H1 (cell line): ENCODE measurements around the gene ANKRD9. TPM values are rescaled to one million over a fixed set of nuclear protein-coding genes. Genes with fewer than 3 reads are reported as not detected.

ENCODE experiments used
- CREB1 ChIP-seq: IDR thresholded peaks from 2 replicates; pipeline ENCODE4 v1.6.1; 2012; ENCODE audit warnings: inconsistent platforms
- CTBP2 ChIP-seq: IDR thresholded peaks from 2 replicates; pipeline ENCODE4 v1.7.0; 2011; ENCODE audit warnings: borderline replicate concordance, mild to moderate bottlenecking, moderate library complexity, mixed read lengths, low read length; ENCODE audit not compliant: insufficient read depth, insufficient read length
- KDM4A ChIP-seq: IDR thresholded peaks from one replicate; pipeline ENCODE4 v1.7.1; 2012; ENCODE audit warnings: low read depth, mild to moderate bottlenecking, moderate library complexity, low read length, inconsistent platforms; ENCODE audit not compliant: severe bottlenecking
- RBBP5 ChIP-seq: IDR thresholded peaks from 2 replicates; pipeline ENCODE4 v1.7.1; 2012; ENCODE audit warnings: low read depth, mild to moderate bottlenecking, inconsistent platforms, low read length, moderate library complexity, borderline replicate concordance
- polyA plus RNA-seq, 7 experiments: library from polyadenylated mRNA; depleted of rRNA in 3 of 7; stranded (reverse) in 5 of 7; unstranded in 2 of 7; fragments of >200 nt in 5 of 7; fragments of 200-250 nt in 2 of 7; gene quantifications; 1 replicate in 5 of 7; 2 replicates in 1 of 7; 4 replicates in 1 of 7; pipeline versions ENCODE4 v1.2.1 to v1.2.3, GENCODE V29; 2011 to 2013; ENCODE audit warnings: missing spikeins in 2 of 7, mixed read lengths in 2 of 7
- total RNA-seq: library from RNA; stranded (reverse); fragmentation: NEBNext Ultra II Directional; extraction: Animal tissue kit (Norgen Biotek cat#: 25700); gene quantifications from 2 replicates; pipeline ENCODE4 v1.2.1, GENCODE V29; 2021

The ANKRD9 gene
- total and polyA plus RNA-seq, 2 of the 8 experiments (the other 6 are each of a cell fraction or from before 2014, with no cell fraction given): 37.0 to 41.8 TPM

DNA sequence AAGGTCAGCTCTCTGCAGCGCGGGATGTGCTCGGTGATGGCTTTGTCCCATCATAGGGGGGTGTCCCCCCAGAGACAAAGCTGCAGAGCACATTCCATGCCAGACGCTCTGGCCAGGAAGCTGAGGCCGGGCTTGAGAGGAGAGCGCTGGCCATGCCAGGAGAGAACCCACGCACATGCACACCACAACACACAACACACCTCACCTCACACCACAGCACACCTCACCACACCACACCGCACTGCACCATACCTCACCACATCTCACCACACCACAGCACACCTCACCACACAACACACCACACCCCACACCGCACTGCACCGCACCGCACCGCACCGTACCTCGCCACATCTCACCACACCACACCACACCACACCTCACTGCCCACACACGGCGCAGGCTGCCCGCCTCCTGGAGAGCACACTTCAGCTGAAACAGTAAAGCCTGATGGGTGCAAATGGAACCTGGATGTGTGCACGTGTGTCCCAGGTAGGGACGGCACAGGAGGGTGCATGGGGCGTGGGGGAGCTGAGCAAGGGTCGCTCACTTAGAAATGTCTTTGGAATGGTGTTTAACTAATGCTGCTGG is 10.8 kb downstream of the ANKRD9 start (continued):
- TF ChIP-seq CREB1 (no peak), RBBP5 (no peak), CTBP2 (no peak), KDM4A (no peak)
